ENCODE measurements around the gene STOML3.
"Not testable (repeated sequence)": the region's sequence is repeated elsewhere in the genome, so short reads cannot be mapped to it uniquely, and the experiment has no call there.

Gene STOML3

GRCh38 chr13:38990693-38991092 lies at the start of gene STOML3:
TSS of gene STOML3 (minus strand) at chr13:38990831. CDS start at chr13:38990721, 110 bp downstream.
- no peak for DNase-seq (ENCODE audit: low spot score)

GRCh38 chr13:39040206-39040605 lies 49.6 kb upstream of the STOML3 start:
- no peak for DNase-seq (ENCODE audit: low spot score)

- peak; percentile 41 for DNase-seq (ENCODE audit: low spot score)
Observed at GRCh38 chr13:39039041-39039440, 48.4 kb upstream of the STOML3 start.

- peak; percentile 36 for DNase-seq (ENCODE audit: low spot score)
Observed at GRCh38 chr13:39038569-39039030, 48.0 kb upstream of the STOML3 start.

GRCh38 chr13:39037880-39038568 lies 47.4 kb upstream of the STOML3 start, which contains the start of the genes NHLRC3 and PROSER1:
TSS of gene NHLRC3 (plus strand) at chr13:39038456. CDS start at chr13:39038640, 184 bp downstream.
TSS of gene PROSER1 (minus strand) at chr13:39038089. CDS start at chr13:39037242, 847 bp downstream.
- peak; percentile 93 for DNase-seq (ENCODE audit: low spot score)

- no peak for DNase-seq (ENCODE audit: low spot score)
Observed at GRCh38 chr13:39037410-39037879, 46.8 kb upstream of the STOML3 start.

- DNase-seq (ENCODE audit: low spot score): peak; percentile 73
Observed at GRCh38 chr13:39036212-39036611, 45.6 kb upstream of the STOML3 start.

- DNase-seq (ENCODE audit: low spot score): peak; percentile 20
Observed at GRCh38 chr13:39035799-39036198, 45.2 kb upstream of the STOML3 start.

GRCh38 chr13:39035204-39035603 lies 44.6 kb upstream of the STOML3 start:
- DNase-seq (ENCODE audit: low spot score): peak; percentile 20

GRCh38 chr13:39034085-39034484 lies 43.5 kb upstream of the STOML3 start:
- DNase-seq (ENCODE audit: low spot score): no peak

- DNase-seq (ENCODE audit: low spot score): no peak
Observed at GRCh38 chr13:39032150-39032549, 41.5 kb upstream of the STOML3 start.

- no peak for DNase-seq (ENCODE audit: low spot score)
Observed at GRCh38 chr13:39025433-39025839, 34.8 kb upstream of the STOML3 start.

GRCh38 chr13:39023761-39024160 lies 33.1 kb upstream of the STOML3 start:
- no peak for DNase-seq (ENCODE audit: low spot score)

- no peak for DNase-seq (ENCODE audit: low spot score)
Observed at GRCh38 chr13:39023316-39023715, 32.7 kb upstream of the STOML3 start.

- no peak for DNase-seq (ENCODE audit: low spot score)
Observed at GRCh38 chr13:39020853-39021462, 30.3 kb upstream of the STOML3 start.

- peak; percentile 62 for DNase-seq (ENCODE audit: low spot score)
Observed at GRCh38 chr13:39016787-39017186, 26.2 kb upstream of the STOML3 start.

- DNase-seq (ENCODE audit: low spot score): no peak
Observed at GRCh38 chr13:39016087-39016486, 25.5 kb upstream of the STOML3 start.

GRCh38 chr13:39013462-39013861 lies 22.8 kb upstream of the STOML3 start:
- no peak for DNase-seq (ENCODE audit: low spot score)

- DNase-seq (ENCODE audit: low spot score): no peak
Observed at GRCh38 chr13:39012608-39013007, 22.0 kb upstream of the STOML3 start.

GRCh38 chr13:39006371-39007111 lies 15.9 kb upstream of the STOML3 start:
- DNase-seq (ENCODE audit: low spot score): not testable (repeated sequence)

GRCh38 chr13:38998739-38999138 lies 8.1 kb upstream of the STOML3 start:
- DNase-seq (ENCODE audit: low spot score): no peak

- DNase-seq (ENCODE audit: low spot score): no peak
Observed at GRCh38 chr13:38993381-38993780, 2.8 kb upstream of the STOML3 start.

- no peak for DNase-seq (ENCODE audit: low spot score)
Observed at GRCh38 chr13:38981096-38981495, 9.5 kb downstream of the STOML3 start.

Measured in RKO (cell line).